ENCODE measurements around the gene F2RL3. TPM values are rescaled to one million over a fixed set of nuclear protein-coding genes. Genes with fewer than 3 reads are reported as not detected.

F2RL3 gene
- total and polyA plus RNA-seq, 9 of the 15 experiments (the other 6 are each of a cell fraction or from before 2014, with no cell fraction given): 1.4 to 27.6 (median 11.9) TPM

DNA sequence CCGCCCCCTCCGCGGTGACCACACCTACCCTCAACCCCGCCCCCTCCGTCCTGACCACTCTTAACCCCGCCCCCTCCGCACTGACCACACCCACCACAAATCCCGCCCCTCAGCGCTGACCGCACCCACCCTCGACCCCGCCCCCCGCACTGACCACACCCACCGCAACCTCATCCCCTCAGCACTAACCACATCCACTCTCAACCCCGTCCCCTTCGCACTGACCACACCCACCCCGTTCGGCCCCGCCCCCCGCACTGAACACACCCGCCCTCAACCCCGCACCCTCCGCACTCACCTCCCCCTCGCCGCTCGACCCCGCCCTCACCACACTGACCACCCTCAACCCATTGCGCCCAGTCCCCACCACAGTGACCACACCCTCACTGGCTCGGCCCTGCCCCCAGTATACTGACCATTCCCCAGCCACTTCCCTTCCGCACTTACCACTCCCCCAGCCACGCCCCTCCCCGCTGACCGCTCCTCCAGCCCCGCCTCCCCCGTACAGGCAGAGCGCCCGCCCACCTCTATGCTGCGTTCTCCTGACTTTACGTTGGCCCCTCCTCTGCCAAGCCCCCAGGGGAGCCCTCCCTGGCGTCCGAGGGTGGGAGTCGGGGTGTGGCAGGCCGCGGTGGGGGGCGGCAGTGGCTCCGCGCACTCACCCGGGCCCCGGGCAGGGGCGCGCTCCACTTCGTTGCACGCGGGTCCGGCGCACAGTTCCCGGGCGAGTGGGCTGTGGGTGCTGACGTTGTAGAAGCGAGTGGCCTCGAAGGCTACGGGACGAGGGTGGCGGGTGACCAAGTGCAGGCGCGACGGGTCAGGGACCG is 8.4 kb downstream of the F2RL3 start (continued):
- TF ChIP-seq FOXO4 (CRISPR knock-in tag; IDR thresholded peaks at IDR 0.05) (0 out of 2 replicates have a peak, but pooled peaks have one; percentile 49), USF1 (CRISPR knock-in tag; IDR thresholded peaks at IDR 0.05) (no peak; the same call in 1 of the 2 replicates), FOXM1 (IDR thresholded peaks at IDR 0.05; ENCODE audit: low read depth) (no peak), FOXM1 (CRISPR knock-in tag; IDR thresholded peaks at IDR 0.05; ENCODE audit: low read depth) (no peak), TBP (optimal IDR thresholded peaks at IDR 0.05; ENCODE audit: low read depth, low read length) (peak; percentile 8), DIDO1 (tag; IDR thresholded peaks at IDR 0.05; ENCODE audit: low read depth) (no peak), C11orf30 (IDR thresholded peaks at IDR 0.05; ENCODE audit: low read depth) (no peak), CUX1 (CRISPR knock-in tag; IDR thresholded peaks at IDR 0.05) (no peak), ARHGAP35 (IDR thresholded peaks at IDR 0.05; ENCODE audit: partially characterized antibody) (no peak), BDP1 (IDR thresholded peaks at IDR 0.05; ENCODE audit: insufficient read depth, insufficient read length) (no peak), TOE1 (IDR thresholded peaks at IDR 0.05; ENCODE audit: borderline replicate concordance) (no peak), TOE1 (CRISPR knock-in tag; IDR thresholded peaks at IDR 0.05; ENCODE audit: borderline replicate concordance, low read depth) (no peak), ZNF232 (CRISPR knock-in tag; IDR thresholded peaks at IDR 0.05) (no peak), ZBTB7A (IDR thresholded peaks at IDR 0.05; ENCODE audit: borderline replicate concordance, control insufficient read depth, low read depth, low read length) (peak; percentile 74; the same call in 1 of the 2 replicates), ESRRA (IDR thresholded peaks at IDR 0.05; ENCODE audit: borderline replicate concordance, low read depth) (peak; percentile 55), ELF1 (tag; IDR thresholded peaks at IDR 0.05) (no peak), FOXK2 (conservative IDR thresholded peaks at IDR 0.05 in 1 of 2, IDR thresholded peaks at IDR 0.05 in 1 of 2; ENCODE audit: low read depth in 2 of 2) (peak; percentile 48 to 50; a peak in 3 of 4 replicates)
- TF ChIP-seq, protein P1, sequence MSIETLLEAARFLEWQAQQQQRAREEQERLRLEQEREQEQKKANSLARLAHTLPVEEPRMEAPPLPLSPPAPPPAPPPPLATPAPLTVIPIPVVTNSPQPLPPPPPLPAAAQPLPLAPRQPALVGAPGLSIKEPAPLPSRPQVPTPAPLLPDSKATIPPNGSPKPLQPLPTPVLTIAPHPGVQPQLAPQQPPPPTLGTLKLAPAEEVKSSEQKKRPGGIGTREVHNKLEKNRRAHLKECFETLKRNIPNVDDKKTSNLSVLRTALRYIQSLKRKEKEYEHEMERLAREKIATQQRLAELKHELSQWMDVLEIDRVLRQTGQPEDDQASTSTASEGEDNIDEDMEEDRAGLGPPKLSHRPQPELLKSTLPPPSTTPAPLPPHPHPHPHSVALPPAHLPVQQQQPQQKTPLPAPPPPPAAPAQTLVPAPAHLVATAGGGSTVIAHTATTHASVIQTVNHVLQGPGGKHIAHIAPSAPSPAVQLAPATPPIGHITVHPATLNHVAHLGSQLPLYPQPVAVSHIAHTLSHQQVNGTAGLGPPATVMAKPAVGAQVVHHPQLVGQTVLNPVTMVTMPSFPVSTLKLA (conservative IDR thresholded peaks at IDR 0.05): peak in 1 of 2 experiments; percentile 81; a peak in 2 of 4 replicates
